ENCODE data around the gene HLA-G. TPM values are rescaled to one million over a fixed set of nuclear protein-coding genes. Genes with fewer than 3 reads are reported as not detected.

Gene HLA-G
- total and polyA plus RNA-seq, 9 of the 15 experiments (the other 6 are each of a cell fraction or from before 2014, with no cell fraction given), result 0.13 TPM; not detected in 8

DNA sequence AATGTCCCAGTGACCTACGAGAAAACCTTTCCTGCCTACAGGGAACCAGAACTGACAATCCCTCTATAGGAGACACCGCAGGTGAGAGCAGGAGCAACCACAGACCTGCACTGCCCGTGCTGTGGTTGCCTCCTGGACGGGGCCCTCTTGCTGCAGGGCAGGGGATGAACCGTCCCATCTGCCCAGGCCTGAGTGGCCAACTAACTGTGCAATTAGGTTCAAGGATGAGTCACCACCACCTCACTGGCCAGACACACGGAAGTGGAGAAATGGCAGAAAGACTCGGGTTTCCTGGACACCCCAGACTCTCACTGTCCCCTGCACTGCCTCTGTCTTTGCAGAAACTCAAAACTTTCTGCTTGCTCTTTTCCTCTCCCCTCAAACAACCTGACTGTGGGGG, 13.8 kb upstream of the HLA-G start:
- Histone ChIP-seq H3K4me2 (ENCODE audit: insufficient read depth, low read length) (peak overlapping the region; percentile 28; the same call in 1 of the 2 replicates), H3K79me2 (ENCODE audit: control insufficient read depth, insufficient read depth, low read length) (no peaks in the 10 kb centered on the region), H3K27me3 (ENCODE audit: control insufficient read depth in 2 of 2, insufficient read depth in 2 of 2, low read length in 2 of 2) (no peaks in the 10 kb centered on the region; a peak in 2 of 5 replicates), H3K27ac (ENCODE audit: extremely low read depth, low read depth, low read length) (peak overlapping the region; percentile 20; the same call in 1 of the 3 replicates), H2AFZ (ENCODE audit: low read depth, low read length) (peak overlapping the region; percentile 90), H3K36me3 (ENCODE audit: control insufficient read depth, insufficient read depth, low read length) (no peaks in the 10 kb centered on the region), H3K9me3 (replicated peaks; ENCODE audit: control insufficient read depth, insufficient read depth, low read depth, low read length) (no peaks in the 10 kb centered on the region), H3K9ac (ENCODE audit: insufficient read depth in 1 of 2, low read depth in 2 of 2, low read length in 2 of 2) (no peak overlapping the region), H3K4me1 (replicated peaks in 1 of 2; ENCODE audit: control insufficient read depth in 2 of 2, insufficient read depth in 2 of 2, low read length in 2 of 2) (peaks cover 14 to 27% of the 10 kb centered on the region in 2 experiments; a peak in 4 of 5 replicates), H3K4me3 (no peak overlapping the region), H3K9me1 (ENCODE audit: control insufficient read depth, insufficient read depth, low read length) (no peaks in the 10 kb centered on the region), H4K20me1 (replicated peaks; ENCODE audit: control insufficient read depth, insufficient read depth, low read length) (no peaks in the 10 kb centered on the region)
- WGBS (ENCODE audit: insufficient coverage, low coverage, missing lambda C conversion rate), result 21% methylated on average over 7 of the region's 7 CpGs
- in situ Hi-C loops (cut with MboI) (no loop called here), intact Hi-C loops (cut with micrococcal nuclease) (no loop called here)
- FAIRE-seq (peak; percentile 91), ATAC-seq (peak; percentile 85), DNase-seq (ENCODE audit: extremely low read depth in 1 of 4, low spot score in 3 of 4) (peak; percentile 44 to 69 (median 54))
- ChIA-PET POLR2A (interaction anchor here (0.6 kb wide), 1 partner anchor 9 kb away, joined by 3 read pairs; no protein-coding TSS in a partner anchor), CTCF (ENCODE audit: low intra/inter-chr PET ratio) (no interaction called here)
- BruUV-seq (replicated peaks), result no TSS peak
- TF ChIP-seq MTA3 (IDR thresholded peaks at IDR 0.05; ENCODE audit: borderline replicate concordance) (0 out of 2 replicates have a peak, but pooled peaks have one; percentile 15), ELF1 (tag; IDR thresholded peaks at IDR 0.05) (peak; percentile 55; the same call in 1 of the 2 replicates), JUNB (CRISPR knock-in tag; conservative IDR thresholded peaks at IDR 0.05) (0 out of 2 replicates have a peak, but pooled peaks have one; percentile 50), YY1 (IDR thresholded peaks at IDR 0.05; ENCODE audit: borderline replicate concordance in 1 of 3, control insufficient read depth in 1 of 3, extremely low read depth in 1 of 3, insufficient read depth in 3 of 3, insufficient read length in 1 of 3, insufficient replicate concordance in 2 of 3, low read depth in 1 of 3, low read length in 2 of 3) (peak in 1 of 3 experiments; percentile 27), SPI1 (IDR thresholded peaks at IDR 0.05; ENCODE audit: borderline replicate concordance, low read depth, low read length) (0 out of 2 replicates have a peak, but pooled peaks have one; percentile 21), JUND (IDR thresholded peaks at IDR 0.05; ENCODE audit: borderline replicate concordance, low read depth, low read length) (peak; percentile 94), JUND (tag; IDR thresholded peaks at IDR 0.05; ENCODE audit: borderline replicate concordance, low read depth, low read length) (peak; percentile 89; the same call in 1 of the 3 replicates), SMAD4 (CRISPR knock-in tag; conservative IDR thresholded peaks at IDR 0.05) (0 out of 2 replicates have a peak, but pooled peaks have one; percentile 22), KLF1 (tag; IDR thresholded peaks at IDR 0.05) (no peak), JUN (IDR thresholded peaks at IDR 0.05; ENCODE audit: borderline replicate concordance, low read depth, low read length) (peak; percentile 80), JUN (CRISPR knock-in tag; IDR thresholded peaks at IDR 0.05; ENCODE audit: borderline replicate concordance) (no peak), SIX5 (IDR thresholded peaks at IDR 0.05; ENCODE audit: borderline replicate concordance in 1 of 2, insufficient read depth in 1 of 2, low read depth in 1 of 2, low read length in 2 of 2) (no peak), SOX6 (IDR thresholded peaks at IDR 0.05) (no peak), ZNF444 (CRISPR knock-in tag; IDR thresholded peaks at IDR 0.05) (no peak), CBFB (CRISPR knock-in tag; IDR thresholded peaks at IDR 0.05) (peak; percentile 43; the same call in 1 of the 2 replicates), ETV1 (tag; conservative IDR thresholded peaks at IDR 0.05; ENCODE audit: low read depth) (0 out of 2 replicates have a peak, but pooled peaks have one; percentile 16), CREM (IDR thresholded peaks at IDR 0.05; ENCODE audit: low read depth) (no peak), EHMT2 (IDR thresholded peaks at IDR 0.05) (peak; percentile 76), FOSL1 (tag; conservative IDR thresholded peaks at IDR 0.05) (peak; percentile 93), ZNF584 (CRISPR knock-in tag; IDR thresholded peaks at IDR 0.05; ENCODE audit: low read depth) (0 out of 2 replicates have a peak, but pooled peaks have one; percentile 37)
- TF ChIP-seq, protein P1, sequence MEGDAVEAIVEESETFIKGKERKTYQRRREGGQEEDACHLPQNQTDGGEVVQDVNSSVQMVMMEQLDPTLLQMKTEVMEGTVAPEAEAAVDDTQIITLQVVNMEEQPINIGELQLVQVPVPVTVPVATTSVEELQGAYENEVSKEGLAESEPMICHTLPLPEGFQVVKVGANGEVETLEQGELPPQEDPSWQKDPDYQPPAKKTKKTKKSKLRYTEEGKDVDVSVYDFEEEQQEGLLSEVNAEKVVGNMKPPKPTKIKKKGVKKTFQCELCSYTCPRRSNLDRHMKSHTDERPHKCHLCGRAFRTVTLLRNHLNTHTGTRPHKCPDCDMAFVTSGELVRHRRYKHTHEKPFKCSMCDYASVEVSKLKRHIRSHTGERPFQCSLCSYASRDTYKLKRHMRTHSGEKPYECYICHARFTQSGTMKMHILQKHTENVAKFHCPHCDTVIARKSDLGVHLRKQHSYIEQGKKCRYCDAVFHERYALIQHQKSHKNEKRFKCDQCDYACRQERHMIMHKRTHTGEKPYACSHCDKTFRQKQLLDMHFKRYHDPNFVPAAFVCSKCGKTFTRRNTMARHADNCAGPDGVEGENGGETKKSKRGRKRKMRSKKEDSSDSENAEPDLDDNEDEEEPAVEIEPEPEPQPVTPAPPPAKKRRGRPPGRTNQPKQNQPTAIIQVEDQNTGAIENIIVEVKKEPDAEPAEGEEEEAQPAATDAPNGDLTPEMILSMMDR (IDR thresholded peaks at IDR 0.05 in 2 of 3, conservative IDR thresholded peaks at IDR 0.05 in 1 of 3; ENCODE audit: insufficient read depth in 2 of 3, low read depth in 1 of 3, low read length in 3 of 3), result peak in 1 of 3 experiments; percentile 31; a peak in 1 of 6 replicates
